CD4-positive, alpha-beta T cell treated with Interleukin-4 for 4 hours (primary cell): ENCODE results near the gene OR2T5.
"Not testable (repeated sequence)": the region's sequence is repeated elsewhere in the genome, so short reads cannot be mapped to it uniquely, and the experiment has no call there.

Experiments used
- DNase-seq: peaks from one replicate; pipeline ENCODE4 v3.0.0-alpha.2; 2020

Gene OR2T5

DNA sequence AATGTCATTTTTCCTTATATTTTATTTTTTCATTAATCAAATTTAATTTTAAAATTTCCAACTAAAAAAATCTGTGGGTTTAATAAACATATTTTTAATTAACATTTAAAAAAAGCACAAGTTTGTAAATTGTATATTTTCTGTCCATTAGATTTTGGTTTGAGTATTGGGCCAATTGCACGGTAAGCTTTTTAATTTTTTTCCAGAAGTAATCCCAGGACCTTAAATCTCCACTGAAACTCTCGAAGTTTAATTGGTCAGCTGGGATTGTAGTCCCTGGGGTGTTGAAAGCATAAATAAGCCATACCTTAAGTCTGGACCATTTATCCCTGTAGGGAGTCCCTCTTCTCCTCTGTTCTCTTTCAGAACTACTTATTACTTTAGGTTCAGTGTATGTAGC is 19.4 kb downstream of the OR2T5 start, which contains the start of gene OR2G6:
Gene OR2G6, plus strand, starts transcription at position 301 of the 400 bp plus-strand sequence. CDS start 13,574 bp downstream, outside the sequence.
- not testable (repeated sequence) for DNase-seq

DNA sequence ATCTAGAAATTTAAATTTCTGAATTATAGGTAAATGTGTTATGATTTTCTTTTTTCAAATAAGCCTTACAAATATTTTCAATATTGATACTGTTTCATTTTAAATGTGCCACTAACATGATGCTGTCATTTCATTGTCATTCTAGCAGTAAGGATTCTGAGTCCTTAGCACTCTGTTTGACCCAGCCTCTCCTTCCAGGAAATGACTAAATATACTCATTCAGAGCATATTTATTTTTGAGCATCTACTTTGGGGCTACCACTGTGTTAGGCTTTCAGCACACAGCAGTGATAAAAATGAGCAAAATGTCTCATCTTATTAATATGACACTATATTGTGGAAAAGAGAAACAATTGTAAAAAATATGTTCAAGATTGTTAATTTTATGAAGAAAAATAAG is 21.8 kb downstream of the OR2T5 start:
- DNase-seq = not testable (repeated sequence)

DNA sequence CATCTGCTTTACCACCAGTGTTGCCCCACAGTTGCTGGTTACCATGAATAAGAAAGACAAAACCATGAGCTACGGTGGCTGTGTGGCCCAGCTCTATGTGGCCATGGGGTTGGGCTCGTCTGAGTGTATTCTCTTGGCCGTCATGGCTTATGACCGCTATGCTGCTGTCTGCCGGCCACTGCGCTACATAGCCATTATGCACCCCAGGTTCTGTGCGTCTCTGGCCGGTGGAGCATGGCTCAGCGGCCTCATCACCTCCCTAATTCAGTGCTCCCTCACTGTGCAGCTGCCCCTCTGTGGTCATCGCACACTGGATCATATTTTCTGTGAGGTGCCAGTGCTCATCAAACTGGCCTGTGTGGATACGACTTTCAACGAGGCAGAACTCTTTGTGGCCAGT is 33.5 kb downstream of the OR2T5 start:
- DNase-seq = no peak

DNA sequence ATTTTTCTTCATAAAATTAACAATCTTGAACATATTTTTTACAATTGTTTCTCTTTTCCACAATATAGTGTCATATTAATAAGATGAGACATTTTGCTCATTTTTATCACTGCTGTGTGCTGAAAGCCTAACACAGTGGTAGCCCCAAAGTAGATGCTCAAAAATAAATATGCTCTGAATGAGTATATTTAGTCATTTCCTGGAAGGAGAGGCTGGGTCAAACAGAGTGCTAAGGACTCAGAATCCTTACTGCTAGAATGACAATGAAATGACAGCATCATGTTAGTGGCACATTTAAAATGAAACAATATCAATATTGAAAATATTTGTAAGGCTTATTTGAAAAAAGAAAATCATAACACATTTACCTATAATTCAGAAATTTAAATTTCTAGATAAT is 49.1 kb downstream of the OR2T5 start:
- not testable (repeated sequence) for DNase-seq
